HG02938 (cell line): Measurements from ENCODE around the gene PRSS38.

Source experiments
- ATAC-seq: cut with Tn5 transposase; IDR thresholded peaks from one replicate; pipeline ENCODE4 v1.9.1; 2021; ENCODE audit warnings: mild to moderate bottlenecking, moderate library complexity; ENCODE audit not compliant: unreplicated experiment

Gene PRSS38

GRCh38 chr1:227894831-227895451 lies 79.5 kb downstream of the PRSS38 start:
- ATAC-seq, result no peak
